ENCODE data around the gene RABAC1.

DNA sequence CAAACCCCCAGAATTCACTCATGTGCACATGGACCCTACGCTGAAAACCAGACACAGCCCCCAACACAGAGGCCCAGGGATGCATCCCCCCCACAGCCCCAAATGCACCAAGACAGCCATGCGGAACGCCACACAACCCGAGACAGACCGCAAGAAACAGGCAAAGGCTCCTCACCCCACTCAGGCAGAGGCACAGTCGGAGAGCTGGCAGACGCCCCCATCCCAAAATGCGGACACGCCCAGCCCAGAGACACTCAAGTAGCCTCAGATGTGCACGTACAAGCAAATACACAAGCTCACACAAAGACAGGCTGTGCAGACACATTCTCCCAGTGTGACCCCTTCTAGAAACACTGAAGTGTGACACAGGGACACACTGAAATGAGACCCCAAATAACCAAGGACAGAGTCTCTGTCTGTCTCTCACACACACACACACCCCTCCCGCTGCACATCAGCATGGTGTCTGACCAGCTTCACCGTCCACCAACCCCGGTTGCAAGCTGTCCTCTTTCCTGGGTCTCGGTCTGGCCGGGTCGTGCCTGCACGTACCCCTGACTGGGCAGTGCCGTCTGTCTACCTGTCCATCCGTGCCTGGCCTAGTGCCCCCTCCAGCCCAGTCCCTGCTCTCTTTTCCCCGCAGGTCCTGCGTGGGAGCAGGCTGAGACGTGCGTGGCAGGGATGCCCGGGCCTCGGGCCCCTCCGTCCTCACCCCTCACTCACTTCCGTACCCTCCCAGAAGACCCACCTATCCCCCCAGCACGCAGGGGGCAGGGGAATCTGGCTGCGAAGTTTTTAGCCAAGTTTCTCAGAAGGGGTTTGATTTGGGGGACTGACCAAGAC, 47.0 kb downstream of the RABAC1 start:
- TF ChIP-seq, protein P1, sequence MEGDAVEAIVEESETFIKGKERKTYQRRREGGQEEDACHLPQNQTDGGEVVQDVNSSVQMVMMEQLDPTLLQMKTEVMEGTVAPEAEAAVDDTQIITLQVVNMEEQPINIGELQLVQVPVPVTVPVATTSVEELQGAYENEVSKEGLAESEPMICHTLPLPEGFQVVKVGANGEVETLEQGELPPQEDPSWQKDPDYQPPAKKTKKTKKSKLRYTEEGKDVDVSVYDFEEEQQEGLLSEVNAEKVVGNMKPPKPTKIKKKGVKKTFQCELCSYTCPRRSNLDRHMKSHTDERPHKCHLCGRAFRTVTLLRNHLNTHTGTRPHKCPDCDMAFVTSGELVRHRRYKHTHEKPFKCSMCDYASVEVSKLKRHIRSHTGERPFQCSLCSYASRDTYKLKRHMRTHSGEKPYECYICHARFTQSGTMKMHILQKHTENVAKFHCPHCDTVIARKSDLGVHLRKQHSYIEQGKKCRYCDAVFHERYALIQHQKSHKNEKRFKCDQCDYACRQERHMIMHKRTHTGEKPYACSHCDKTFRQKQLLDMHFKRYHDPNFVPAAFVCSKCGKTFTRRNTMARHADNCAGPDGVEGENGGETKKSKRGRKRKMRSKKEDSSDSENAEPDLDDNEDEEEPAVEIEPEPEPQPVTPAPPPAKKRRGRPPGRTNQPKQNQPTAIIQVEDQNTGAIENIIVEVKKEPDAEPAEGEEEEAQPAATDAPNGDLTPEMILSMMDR (IDR thresholded peaks at IDR 0.05): no peak
- no peak for TF ChIP-seq POLR2A (IDR thresholded peaks at IDR 0.05)

Measured in tibial nerve (tissue), 3 donors.